AG04449 (cell line): ENCODE data around the gene THRA.

Experiments
- CTCF ChIA-PET: fragments of 350-600 bp; formaldehyde crosslinking; extraction: SDS; loops from one replicate; lab custom pipeline; 2021; ENCODE audit warnings: antibody characterized with exemption; lab: Yijun Ruan, JAX
- POLR2A ChIA-PET: fragments of 400-600, 350-600 bp; formaldehyde crosslinking; extraction: SDS; loops from one replicate; lab custom pipeline; 2020; ENCODE audit warnings: antibody characterized with exemption, inconsistent platforms; lab: Yijun Ruan, JAX
- DNase-seq: peaks from one replicate; pipeline ENCODE4 v3.0.0-alpha.2; 2010; ENCODE audit warnings: low read depth, low spot score
- H3K4me3 ChIP-seq: 2 replicates; pipeline ENCODE4 v1.5.1; 2011; ENCODE audit warnings: low read depth, mild to moderate bottlenecking, control low read depth, low read length
- TF ChIP-seq, protein P1 (sequence below): IDR thresholded peaks from one replicate; pipeline ENCODE4 v1.5.1; 2011; ENCODE audit warnings: mild to moderate bottlenecking, moderate library complexity, low read length, control low read depth, inconsistent platforms; ENCODE audit not compliant: insufficient read depth; ENCODE audit errors: missing control alignments

THRA gene

DNA sequence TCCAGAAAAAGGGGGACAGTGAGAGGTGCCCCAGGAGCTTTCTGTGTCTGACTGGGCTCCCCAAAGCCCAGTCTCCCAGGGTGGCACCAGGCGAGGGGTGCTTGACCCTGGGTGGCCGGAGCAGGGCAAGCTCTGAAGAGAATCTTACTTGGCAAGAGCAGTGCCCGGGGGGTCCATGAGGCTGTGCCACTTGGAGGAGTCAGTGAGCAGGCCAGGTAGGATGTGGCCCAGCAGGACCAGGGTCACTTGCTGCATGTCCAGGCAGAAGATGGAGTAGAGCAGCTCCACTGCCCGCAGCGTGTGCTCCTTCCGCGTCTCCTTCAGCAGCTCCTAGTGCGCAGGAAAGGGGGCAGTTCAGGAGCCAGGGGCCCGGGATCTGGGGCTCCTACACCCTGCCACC is 40.3 kb upstream of the THRA start:
- ChIA-PET POLR2A (no interaction called here), CTCF (interaction anchor here (0.9 to 2.8 kb wide), 12 partner anchors 9 to 169 kb away, joined by 3 to 26 read pairs (median 10); partner anchors contain the start of genes MED24 and THRA)
- no peak overlapping the region for H3K4me3 ChIP-seq
- TF ChIP-seq, protein P1, sequence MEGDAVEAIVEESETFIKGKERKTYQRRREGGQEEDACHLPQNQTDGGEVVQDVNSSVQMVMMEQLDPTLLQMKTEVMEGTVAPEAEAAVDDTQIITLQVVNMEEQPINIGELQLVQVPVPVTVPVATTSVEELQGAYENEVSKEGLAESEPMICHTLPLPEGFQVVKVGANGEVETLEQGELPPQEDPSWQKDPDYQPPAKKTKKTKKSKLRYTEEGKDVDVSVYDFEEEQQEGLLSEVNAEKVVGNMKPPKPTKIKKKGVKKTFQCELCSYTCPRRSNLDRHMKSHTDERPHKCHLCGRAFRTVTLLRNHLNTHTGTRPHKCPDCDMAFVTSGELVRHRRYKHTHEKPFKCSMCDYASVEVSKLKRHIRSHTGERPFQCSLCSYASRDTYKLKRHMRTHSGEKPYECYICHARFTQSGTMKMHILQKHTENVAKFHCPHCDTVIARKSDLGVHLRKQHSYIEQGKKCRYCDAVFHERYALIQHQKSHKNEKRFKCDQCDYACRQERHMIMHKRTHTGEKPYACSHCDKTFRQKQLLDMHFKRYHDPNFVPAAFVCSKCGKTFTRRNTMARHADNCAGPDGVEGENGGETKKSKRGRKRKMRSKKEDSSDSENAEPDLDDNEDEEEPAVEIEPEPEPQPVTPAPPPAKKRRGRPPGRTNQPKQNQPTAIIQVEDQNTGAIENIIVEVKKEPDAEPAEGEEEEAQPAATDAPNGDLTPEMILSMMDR, result no peak
- no peak for DNase-seq

DNA sequence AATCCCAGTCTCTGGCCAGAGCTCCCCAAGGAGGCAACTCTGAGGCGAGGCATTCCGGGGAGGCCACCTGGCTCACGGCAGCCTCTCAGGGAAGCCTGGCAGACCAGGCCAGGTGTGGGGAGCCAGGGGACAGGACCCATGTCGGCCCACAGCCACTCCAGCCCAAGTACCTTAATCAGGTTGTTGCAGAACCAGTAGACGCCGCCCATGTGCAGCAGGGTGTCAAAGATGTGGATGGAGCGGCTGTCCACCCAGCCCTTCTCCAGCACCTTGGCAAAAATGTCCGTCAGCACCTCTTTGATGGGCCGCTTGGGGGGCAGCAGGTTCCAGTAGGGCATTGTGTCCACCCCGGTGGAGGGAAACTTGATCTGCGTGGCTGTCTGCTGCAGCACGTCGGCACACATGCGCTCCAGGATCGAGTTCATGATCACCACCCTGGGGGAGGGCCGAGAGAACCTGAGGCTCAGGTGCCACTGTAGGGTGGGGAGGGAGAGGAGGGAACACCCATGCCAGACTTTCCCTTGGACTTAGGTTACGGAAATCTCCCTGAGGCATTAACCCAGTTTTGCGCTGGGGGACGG is 39.7 kb upstream of the THRA start:
- ChIA-PET POLR2A (no interaction called here), CTCF (interaction anchor here (0.9 to 17.3 kb wide), 10 partner anchors 10 to 169 kb away, joined by 3 to 325 read pairs (median 11); partner anchors contain the start of genes CSF3 and MED24)
- H3K4me3 ChIP-seq, result no peak overlapping the region
- TF ChIP-seq, protein P1, result no peak
- no peak for DNase-seq

DNA sequence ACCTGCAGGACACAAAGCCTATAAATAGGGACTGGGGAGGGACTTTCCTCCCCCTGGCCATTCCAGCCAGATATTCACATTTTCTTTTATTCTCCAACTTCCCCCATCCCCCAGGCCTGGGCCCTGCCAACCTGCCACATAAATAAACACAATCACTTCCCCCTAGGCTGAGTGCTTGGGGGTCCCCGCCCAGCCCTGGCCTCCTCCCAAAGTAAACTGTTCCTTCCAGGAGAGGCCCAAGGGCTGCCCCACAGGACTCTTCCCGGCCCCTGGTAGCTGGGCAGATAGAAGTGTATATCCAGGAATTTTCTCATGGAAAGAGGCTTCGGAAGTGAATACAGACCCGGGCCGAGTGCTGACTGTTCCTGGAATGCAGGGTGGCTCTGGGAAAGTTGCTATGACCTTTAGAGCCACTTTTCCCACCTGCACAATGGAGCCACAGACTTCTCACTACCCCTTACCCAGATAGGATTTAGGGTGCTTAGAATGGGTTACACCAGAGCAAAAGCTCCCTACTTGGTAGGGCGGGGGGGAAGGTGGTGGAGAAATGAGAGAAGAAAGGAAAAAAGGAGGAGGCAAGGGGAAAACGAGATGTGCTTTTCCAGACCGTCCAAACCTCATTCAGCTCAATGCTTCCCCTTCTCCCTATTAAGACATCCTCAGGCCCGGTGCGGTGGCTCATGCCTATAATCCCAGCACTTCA is 39.0 kb upstream of the THRA start:
- DNase-seq, result no peak
- no peak overlapping the region for H3K4me3 ChIP-seq
- TF ChIP-seq, protein P1, result no peak
- CTCF ChIA-PET, result interaction anchor here (0.9 to 17.3 kb wide), 6 partner anchors 11 to 61 kb away, joined by 3 to 325 read pairs (median 44); partner anchors contain the start of genes CSF3 and MED24
- POLR2A ChIA-PET, result no interaction called here

DNA sequence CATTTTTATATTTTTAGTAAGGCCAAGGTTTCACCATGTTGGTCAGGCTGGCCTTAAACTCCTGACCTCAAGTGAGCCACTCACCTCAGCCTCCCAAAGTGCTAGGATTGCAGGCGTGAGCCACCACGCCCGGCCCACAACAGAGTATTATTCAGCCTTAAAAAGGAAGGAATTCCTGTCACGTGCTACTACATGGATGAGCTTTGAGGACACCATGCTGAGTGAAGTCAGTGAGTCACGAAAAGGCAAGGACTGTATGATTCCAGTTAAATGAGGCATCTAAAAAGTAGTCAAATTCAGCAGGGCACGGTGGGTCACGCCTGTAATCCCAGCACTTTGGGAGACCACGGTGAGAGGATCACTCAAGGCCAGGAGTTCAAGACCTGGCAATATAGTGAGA is 37.9 kb upstream of the THRA start:
- DNase-seq, result no peak
- POLR2A ChIA-PET, result no interaction called here
- CTCF ChIA-PET, result interaction anchor here (1.4 to 17.3 kb wide), 10 partner anchors 12 to 152 kb away, joined by 3 to 325 read pairs (median 24); partner anchors contain the start of genes CSF3, MED24 and THRA
- TF ChIP-seq, protein P1, result no peak
- no peak overlapping the region for H3K4me3 ChIP-seq

DNA sequence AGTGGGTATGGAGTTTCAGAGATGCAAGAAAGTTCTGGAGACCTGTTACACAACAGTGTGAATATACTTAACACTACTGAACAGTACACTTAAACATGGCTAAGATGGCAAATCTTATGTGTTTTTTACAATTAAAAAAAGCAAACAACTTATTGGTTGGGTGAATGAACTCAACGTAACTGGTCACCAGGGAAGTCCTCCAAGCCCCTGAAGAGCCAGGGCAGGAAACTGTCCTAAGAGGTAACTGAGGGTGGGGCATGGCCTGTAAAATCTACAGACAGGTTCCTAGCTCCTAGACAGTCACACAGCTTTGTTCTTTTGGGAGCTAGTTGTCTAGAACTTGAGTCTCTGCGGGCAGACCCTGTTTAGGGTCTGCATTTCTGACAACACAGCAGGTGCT is 37.2 kb upstream of the THRA start:
- CTCF ChIA-PET, result interaction anchor here (0.8 to 17.3 kb wide), 23 partner anchors 11 to 204 kb away, joined by 3 to 325 read pairs (median 15); partner anchors contain the start of genes CSF3, MED24, PSMD3 and RAPGEFL1
- DNase-seq, result no peak
- POLR2A ChIA-PET, result no interaction called here
- TF ChIP-seq, protein P1, result no peak
- no peak overlapping the region for H3K4me3 ChIP-seq

DNA sequence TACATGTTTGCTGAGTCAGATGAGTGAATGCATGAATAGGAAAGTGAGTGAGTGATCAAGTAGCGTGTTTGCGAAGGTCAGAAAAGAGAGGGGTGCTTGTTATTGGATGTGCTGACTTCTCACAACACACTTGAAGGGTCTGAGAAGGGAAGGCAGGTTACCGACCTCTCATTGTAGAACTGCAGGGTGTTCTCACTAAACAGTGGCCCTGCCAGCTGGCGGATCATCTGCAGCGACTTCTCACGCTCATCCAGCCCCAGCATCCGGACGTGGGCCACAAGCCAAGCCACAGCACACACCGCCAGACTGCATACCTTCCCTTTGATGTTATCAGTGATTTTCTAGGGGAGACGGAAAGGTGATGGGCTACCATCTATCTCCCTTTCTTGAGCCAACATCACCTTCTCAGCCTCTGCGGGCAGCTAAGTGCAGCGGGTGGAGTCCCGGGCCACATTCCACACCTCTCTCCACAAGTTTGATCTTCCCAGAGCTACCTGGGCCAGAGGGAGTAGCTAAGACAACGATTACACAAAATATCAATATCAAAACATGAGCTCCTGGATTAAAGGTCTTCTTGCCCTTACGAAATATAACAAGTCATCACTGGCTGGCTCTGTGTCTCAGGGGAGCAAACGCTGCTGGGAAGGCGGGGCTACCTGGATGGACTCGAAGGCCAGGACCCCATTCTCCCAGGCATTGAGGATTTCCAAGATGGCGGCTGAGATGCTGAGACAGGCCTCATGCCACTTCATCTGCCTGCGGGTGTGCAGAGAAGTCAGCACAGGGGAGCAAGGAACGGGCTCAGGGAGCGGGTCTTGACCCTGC is 36.6 kb upstream of the THRA start:
- TF ChIP-seq, protein P1, result no peak
- no peak for DNase-seq
- CTCF ChIA-PET, result interaction anchor here (0.5 to 17.3 kb wide), 50 partner anchors 11 to 679 kb away, joined by 3 to 325 read pairs (median 5); partner anchors contain the start of genes CSF3, MED24, NR1D1 and PSMD3
- POLR2A ChIA-PET, result no interaction called here
- H3K4me3 ChIP-seq, result no peak overlapping the region
